Kidney (tissue), 14 donors: ENCODE results near the gene ASS1. TPM values are rescaled to one million over a fixed set of nuclear protein-coding genes. Genes with fewer than 3 reads are reported as not detected.
"Not testable (repeated sequence)": the region's sequence is repeated elsewhere in the genome, so short reads cannot be mapped to it uniquely, and the experiment has no call there.

Experiments
- DNase-seq, 5 donors: peaks; one replicate each; pipeline ENCODE4 v3.0.0-alpha.2; 2013 to 2020
- FAIRE-seq: peaks from 2 replicates; lab custom pipeline; 2012; peaks lifted over from hg19 to GRCh38; lab: Jason Lieb, UNC
- H3K27ac ChIP-seq, 2 donors: one replicate each; pipeline ENCODE4 v1.7.0; 2013; ENCODE audit warnings: low read depth in 2 of 2, low read length in 2 of 2, inconsistent platforms in 1 of 2
- H3K27me3 ChIP-seq: one replicate; pipeline ENCODE4 v1.7.1; 2013; ENCODE audit warnings: low read length, inconsistent platforms; ENCODE audit not compliant: control insufficient read depth, insufficient read depth
- H3K36me3 ChIP-seq, 3 donors: one replicate each; pipeline versions ENCODE4 v1.7.0 to v1.7.1; 2013; ENCODE audit warnings: low read length in 3 of 3, control low read depth in 1 of 3, inconsistent platforms in 1 of 3; ENCODE audit not compliant: insufficient read depth in 3 of 3, control insufficient read depth in 2 of 3
- H3K4me1 ChIP-seq, 3 donors: one replicate each; pipeline versions ENCODE4 v1.7.0 to v1.7.1; 2013; ENCODE audit warnings: low read length in 3 of 3, inconsistent platforms in 1 of 3, low read depth in 1 of 3; ENCODE audit not compliant: control insufficient read depth in 2 of 3, insufficient read depth in 2 of 3
- H3K4me3 ChIP-seq, 3 donors: one replicate each; pipeline versions ENCODE4 v1.7.0 to v1.8.1; 2013; ENCODE audit warnings: low read length in 3 of 3, control low read depth in 1 of 3, inconsistent platforms in 1 of 3
- H3K9ac ChIP-seq, 3 donors: one replicate each; pipeline versions ENCODE4 v1.7.0 to v1.7.1; 2013; ENCODE audit warnings: low read length in 3 of 3, control low read depth in 1 of 3, inconsistent platforms in 1 of 3
- H3K9me3 ChIP-seq, 3 donors: one replicate each; pipeline versions ENCODE4 v1.7.0 to v1.7.1; 2013; ENCODE audit warnings: low read length in 3 of 3, control low read depth in 1 of 3, inconsistent platforms in 1 of 3; ENCODE audit not compliant: control insufficient read depth in 2 of 3, insufficient read depth in 1 of 3
- intact Hi-C: fragments of 100-400 bp; cut with DNase I; formaldehyde crosslinking; loops from one replicate; pipeline ENCODE4 v1.11.1; 2022
- polyA plus RNA-seq: library from polyadenylated mRNA; stranded (reverse); fragments of 350-450 nt; fragmentation: Illumina TruSeq; extraction: RNeasy Lipid Tissue Mini Kit (QIAGEN cat#74804); gene quantifications from one replicate; pipeline ENCODE4 v1.2.3, GENCODE V29; 2014; ENCODE audit warnings: low read depth, low replicate concordance; ENCODE audit not compliant: insufficient read depth
- total RNA-seq: library from RNA; stranded (reverse); fragmentation: NEBNext Ultra II Directional; extraction: Animal tissue kit (Norgen Biotek cat#: 25700); gene quantifications from one replicate; pipeline ENCODE4 v1.2.1, GENCODE V29; 2021
- TF ChIP-seq, protein P1 (sequence below): IDR thresholded peaks from 3 replicates; pipeline ENCODE4 v1.5.1; 2012; ENCODE audit warnings: mild to moderate bottlenecking, moderate library complexity, borderline replicate concordance; ENCODE audit not compliant: insufficient read depth; ENCODE audit errors: extremely low read depth
- donor health status: control.
- donor health status: control.
- donor health status: control.
- donor health status: control.
- donor health status: control.
- donor health status: DM: yes; HTN: yes; CAD: no.
- donor health status: Normal renal cell carcinoma (clear cell type).

ASS1 gene
- total and polyA plus RNA-seq, 2 donors from 2014 or later, result 124 to 1,185 TPM

DNA sequence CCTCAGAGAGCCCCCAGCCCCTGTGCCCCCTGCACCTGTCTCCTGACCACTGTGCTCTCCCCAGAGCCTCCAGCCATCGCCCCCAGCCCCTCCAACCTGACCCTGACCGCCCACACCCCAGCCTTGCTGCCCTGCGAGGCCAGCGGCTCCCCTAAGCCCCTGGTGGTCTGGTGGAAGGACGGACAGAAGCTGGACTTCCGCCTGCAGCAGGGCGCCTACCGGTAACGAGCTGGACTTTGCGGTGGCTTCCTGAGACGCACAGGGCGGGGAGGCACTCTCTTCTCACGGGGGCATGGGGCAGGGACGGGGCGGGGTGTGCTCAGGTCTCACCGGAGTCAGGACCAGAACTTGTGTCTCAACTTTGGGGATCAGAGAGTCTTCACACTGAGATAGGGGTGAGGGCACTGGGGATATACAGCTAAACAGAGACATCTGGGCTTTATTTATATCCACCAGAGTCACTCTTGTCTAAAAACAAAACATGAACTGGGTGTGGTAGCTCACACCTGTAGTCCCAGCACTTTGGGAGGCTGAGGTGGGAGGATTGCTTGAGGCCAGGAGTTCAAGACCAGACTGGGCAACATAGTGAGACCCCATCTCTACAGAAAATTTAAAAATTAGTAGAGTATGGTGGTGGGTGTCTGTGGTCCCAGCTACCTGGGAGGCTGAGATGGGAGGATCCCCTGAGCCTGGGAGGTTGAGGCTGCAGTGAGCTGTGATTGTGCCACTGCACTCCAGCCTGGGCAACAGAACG, 46.1 kb upstream of the ASS1 start:
- H3K27ac ChIP-seq, result no peak overlapping the region
- TF ChIP-seq, protein P1, sequence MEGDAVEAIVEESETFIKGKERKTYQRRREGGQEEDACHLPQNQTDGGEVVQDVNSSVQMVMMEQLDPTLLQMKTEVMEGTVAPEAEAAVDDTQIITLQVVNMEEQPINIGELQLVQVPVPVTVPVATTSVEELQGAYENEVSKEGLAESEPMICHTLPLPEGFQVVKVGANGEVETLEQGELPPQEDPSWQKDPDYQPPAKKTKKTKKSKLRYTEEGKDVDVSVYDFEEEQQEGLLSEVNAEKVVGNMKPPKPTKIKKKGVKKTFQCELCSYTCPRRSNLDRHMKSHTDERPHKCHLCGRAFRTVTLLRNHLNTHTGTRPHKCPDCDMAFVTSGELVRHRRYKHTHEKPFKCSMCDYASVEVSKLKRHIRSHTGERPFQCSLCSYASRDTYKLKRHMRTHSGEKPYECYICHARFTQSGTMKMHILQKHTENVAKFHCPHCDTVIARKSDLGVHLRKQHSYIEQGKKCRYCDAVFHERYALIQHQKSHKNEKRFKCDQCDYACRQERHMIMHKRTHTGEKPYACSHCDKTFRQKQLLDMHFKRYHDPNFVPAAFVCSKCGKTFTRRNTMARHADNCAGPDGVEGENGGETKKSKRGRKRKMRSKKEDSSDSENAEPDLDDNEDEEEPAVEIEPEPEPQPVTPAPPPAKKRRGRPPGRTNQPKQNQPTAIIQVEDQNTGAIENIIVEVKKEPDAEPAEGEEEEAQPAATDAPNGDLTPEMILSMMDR, result no peak
- no peak for FAIRE-seq
- H3K9me3 ChIP-seq, result no peaks in the 10 kb centered on the region
- no peaks in the 10 kb centered on the region for H3K27me3 ChIP-seq
- peaks cover 0 to 3% (median 0%) of the 10 kb centered on the region in 3 donors for H3K4me1 ChIP-seq
- H3K9ac ChIP-seq, result no peak overlapping the region
- no peak for DNase-seq
- H3K36me3 ChIP-seq, result no peaks in the 10 kb centered on the region
- intact Hi-C loops, result no loop called here
- no peak overlapping the region for H3K4me3 ChIP-seq

DNA sequence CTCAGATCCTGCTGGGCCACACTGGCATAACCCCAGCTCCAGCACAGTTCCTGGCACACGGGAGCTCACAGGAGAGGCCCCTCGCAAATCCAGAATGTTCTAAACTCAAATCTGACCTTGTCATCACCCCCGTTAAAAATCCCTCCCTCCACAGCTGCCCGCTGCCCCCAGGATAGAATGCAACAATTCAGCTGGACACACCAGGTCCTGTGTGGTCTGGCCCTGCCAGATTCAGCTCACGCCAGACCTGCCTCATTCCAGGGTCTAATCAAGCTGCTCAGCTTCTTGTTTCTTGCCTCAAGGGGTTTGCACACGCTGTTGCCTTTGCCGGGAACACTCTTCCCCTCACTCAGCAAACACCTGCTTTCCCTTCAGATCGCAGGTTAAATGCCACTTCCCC, 45.0 kb upstream of the ASS1 start:
- Histone ChIP-seq H3K4me3 (no peak overlapping the region), H3K36me3 (no peaks in the 10 kb centered on the region), H3K9me3 (no peaks in the 10 kb centered on the region), H3K9ac (no peak overlapping the region), H3K27me3 (no peaks in the 10 kb centered on the region), H3K4me1 (peaks cover 0 to 3% (median 0%) of the 10 kb centered on the region in 3 donors), H3K27ac (no peak overlapping the region)
- TF ChIP-seq, protein P1, result no peak
- DNase-seq (peak in 2 of 5 donors; percentile 20 to 23), FAIRE-seq (no peak)
- intact Hi-C loops, result no loop called here

DNA sequence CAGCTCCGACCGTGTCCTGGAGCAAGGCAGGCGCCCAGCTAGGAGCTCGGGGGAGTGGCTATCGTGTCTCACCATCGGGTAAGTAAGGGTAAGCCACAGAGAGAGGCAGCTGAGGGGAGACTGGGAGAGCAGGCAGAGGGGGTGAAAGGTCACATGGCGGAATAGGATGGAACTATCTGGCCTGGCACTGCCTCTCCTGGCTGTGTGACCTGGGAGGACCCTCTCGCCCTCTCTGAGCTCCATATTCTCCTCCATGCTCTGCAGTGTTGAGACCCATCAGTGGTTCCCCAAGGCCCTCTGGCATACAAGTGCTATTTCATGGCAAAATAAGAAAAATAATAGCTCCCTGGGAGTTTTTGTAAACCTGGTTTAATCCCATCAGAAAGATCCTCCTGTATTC, 43.9 kb upstream of the ASS1 start:
- H3K36me3 ChIP-seq, result no peaks in the 10 kb centered on the region
- no peak overlapping the region for H3K27ac ChIP-seq
- no peak for FAIRE-seq
- DNase-seq, result no peak
- TF ChIP-seq, protein P1, result no peak
- no peaks in the 10 kb centered on the region for H3K27me3 ChIP-seq
- no peak overlapping the region for H3K4me3 ChIP-seq
- H3K9ac ChIP-seq, result no peak overlapping the region
- H3K4me1 ChIP-seq, result peaks cover 0 to 3% (median 0%) of the 10 kb centered on the region in 3 donors
- intact Hi-C loops, result no loop called here
- no peaks in the 10 kb centered on the region for H3K9me3 ChIP-seq

DNA sequence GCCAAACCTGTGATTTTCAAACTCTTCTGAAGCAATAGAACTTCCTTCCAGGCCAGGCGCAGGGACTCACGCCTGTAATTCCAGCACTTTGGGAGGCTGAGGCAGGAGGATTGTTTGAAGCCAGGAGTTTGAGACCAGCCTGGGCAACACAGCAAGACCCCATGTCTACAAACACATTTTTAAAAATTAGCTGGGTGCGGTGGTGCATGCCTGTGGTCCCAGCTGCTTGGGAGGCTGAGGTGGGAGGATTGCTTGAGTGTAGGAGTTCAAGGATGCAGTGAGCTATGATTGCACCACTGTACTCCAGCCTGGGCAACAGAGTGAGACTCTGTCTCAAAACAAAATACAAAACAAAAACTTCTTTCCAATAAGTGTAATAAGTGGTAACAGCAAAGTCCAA, 43.0 kb upstream of the ASS1 start:
- FAIRE-seq, H3K9ac ChIP-seq, H3K36me3 ChIP-seq, H3K27ac ChIP-seq, H3K4me1 ChIP-seq, intact Hi-C loops, H3K4me3 ChIP-seq, H3K9me3 ChIP-seq, DNase-seq, H3K27me3 ChIP-seq: not testable (repeated sequence)
